GM21367 (cell line): ENCODE results near the gene NOL3.

Experiments
- ATAC-seq: cut with Tn5 transposase; IDR thresholded peaks from one replicate; pipeline ENCODE4 v1.9.1; 2021; ENCODE audit not compliant: unreplicated experiment

The NOL3 gene

GRCh38 chr16:67169642-67170167 lies 633 bp upstream of the NOL3 start:
- no peak for ATAC-seq

DNA sequence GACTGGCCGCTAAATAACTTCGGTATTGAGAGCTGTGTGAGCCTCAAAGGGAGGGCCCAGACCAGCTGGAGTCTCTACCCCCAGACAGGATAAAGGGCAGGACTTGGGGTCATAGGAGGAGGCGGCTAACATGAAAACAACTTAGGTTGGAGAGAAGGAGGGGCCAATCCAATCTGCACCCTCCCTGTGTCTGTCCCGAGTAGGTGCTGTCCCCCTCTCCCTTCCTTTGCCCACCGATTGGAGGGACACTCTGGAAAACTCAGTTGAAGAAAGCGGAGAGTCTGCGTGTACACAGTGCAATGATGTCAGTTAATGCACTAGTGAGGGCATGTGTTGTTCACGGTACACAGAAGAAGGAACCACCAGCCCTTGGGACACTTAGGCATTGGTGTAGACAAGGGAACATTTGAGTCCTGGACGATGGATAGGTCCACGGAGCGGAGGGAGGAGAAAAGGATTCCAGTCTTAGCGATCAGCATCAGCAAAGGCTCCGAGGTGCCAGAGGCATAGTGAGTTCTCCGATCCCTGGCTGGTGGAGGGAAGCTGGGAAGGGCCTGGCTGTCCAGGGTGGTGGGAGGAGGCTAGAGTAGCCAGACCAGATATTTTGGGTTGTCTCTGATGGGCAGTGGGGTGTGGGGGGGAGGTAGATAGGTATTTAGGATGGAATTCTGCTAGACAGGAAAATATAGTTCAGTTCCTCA lies 761 bp downstream of the NOL3 start:
- peak; percentile 1 for ATAC-seq

DNA sequence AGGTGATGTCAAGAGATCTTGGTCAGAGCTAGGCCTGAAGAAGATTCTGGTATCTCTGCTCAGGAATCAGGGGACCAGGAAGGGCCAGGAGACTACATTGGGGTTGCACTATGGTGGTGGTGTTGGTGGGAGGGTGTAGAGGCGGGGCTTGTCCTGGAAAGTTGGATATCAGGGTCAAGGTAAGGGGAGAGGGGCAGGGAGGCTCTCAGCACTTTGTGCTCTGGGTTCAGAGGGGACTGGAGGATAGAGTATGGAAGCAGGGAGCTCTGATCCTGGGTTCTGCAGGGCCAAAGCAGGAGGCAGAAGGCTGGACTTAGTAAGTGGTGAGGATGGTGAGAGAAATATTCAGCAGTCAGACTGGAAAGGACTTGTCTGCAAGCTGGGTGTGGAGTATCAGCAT lies 3.0 kb downstream of the NOL3 start:
- no peak for ATAC-seq

GRCh38 chr16:67173808-67174705 lies 3.7 kb downstream of the NOL3 start:
- peak; percentile 31 for ATAC-seq

GRCh38 chr16:67174706-67175231 lies 4.4 kb downstream of the NOL3 start:
- ATAC-seq, result no peak

DNA sequence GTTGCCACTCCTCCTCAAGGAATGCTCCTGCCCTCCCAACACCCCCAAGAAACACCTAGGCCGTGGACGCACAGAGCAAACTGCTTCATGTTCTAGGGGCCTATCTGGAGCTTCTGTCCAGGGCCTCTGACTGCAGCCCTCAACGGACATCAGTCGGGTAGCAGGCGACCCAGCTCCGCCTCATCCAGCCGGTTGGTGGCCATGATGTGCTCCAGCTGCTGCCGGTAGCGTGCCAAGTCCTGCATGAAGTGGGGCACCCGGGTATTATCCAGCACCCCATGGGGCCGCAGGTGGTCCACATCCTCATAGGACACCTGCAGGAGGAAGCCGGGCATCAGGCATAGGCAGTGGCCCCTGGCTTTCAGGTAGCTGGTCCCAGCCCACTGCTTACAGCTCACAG lies 6.3 kb downstream of the NOL3 start:
- ATAC-seq, result no peak

DNA sequence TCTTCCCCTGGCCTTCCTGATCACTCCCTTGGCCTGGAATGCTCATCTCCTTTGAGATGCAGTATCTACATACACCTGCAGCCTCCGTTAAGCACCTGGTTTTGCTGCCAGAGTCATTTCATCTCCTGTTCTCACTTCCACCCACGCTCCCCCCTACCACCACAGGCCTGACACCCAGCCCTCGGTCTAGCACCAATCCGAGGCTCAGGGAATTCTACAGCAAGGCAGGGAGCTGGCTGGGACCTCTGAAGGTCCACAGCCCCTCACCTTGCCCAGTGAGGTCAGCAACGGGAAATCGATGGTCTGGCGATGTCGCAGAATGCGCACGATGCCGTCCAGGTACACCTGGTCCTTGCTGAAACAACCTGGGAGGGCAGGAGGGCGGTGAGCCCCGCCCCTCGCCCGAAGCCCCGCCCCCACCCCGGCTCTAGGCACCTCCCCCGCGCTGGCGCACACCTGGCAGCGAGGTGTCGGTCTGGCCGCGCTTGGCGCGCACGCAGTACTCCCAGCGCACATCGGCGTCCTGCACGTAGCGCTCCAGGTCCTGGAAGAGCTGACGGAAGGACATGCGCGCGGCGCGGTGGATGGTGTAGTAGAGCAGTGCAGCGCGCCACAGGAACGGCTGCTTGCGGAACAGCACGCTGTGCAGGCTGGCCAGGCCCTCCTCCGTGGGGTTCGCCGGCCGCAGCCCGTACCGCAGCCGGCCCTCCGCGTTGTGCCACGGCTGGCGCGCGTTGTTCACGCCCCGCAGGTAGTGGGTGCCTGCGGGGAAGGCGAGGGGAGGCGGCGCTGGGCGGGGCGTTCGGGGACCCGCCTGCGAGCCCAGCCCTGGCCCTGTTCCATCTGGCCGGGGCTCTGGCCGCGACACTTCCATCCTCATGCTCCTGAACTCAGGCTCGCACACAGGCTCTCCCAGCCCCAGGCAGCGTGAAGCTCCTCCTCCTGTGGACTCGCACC lies 7.7 kb downstream of the NOL3 start:
- ATAC-seq, result no peak

- no peak for ATAC-seq
Measured at GRCh38 chr16:67179421-67180080, 9.2 kb downstream of the NOL3 start.

DNA sequence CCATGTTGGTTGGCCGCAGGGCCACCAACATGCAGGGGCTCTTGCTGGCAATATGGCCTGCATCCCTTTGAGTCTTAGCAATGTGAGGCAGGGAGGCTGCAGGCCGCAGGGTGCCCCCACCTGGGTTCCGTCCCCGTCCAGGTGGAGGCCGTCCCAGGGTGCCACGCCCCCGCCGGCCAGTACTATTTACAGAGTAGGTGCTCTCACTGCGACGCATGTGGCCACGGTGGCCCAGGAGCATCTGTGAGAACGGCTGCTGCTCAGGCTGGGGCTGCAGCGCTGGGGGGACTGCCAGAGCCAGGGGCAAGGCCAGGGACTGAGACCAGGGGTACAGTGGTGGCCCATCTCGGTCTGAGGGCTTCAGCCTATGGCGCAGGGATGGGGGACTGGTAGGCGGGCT lies 9.8 kb downstream of the NOL3 start:
- no peak for ATAC-seq

DNA sequence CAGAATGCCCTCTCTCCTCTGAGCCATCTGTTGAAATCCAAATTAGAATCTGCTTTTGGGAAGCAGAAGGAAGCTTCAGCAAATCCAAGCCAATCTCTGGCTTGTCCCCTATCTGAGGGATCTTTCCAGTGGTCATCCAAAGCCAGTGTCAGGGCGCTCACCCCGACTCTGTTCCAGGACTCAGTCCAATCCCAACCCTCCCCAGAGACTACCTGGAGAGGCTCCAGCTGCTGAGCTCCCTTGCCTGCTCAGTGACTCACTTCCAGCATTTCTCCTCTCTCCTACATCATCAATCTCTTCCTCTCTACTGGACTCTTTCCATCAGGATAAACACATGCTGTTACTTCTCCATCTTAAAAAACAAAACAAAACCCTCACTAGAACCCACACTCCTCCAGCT lies 11.0 kb downstream of the NOL3 start:
- no peak for ATAC-seq

GRCh38 chr16:67182288-67182687 lies 11.9 kb downstream of the NOL3 start:
- no peak for ATAC-seq

DNA sequence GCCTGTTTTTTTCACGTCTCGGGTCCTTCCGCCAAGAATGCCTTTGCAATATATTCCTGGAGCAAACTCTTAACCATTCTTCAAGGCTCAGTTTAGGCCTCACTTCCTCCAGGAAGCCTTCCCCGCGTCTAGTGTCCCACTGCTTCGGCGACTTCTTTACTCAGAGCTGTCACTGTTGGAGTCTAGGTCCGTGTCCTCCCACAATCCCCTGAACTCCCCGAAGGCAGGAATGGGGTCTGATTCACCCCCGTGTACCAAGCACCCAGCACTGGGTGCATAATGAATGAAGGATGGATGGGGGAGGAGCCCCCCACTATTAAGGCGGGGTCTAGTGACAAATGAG lies 12.9 kb downstream of the NOL3 start:
- ATAC-seq, result no peak

DNA sequence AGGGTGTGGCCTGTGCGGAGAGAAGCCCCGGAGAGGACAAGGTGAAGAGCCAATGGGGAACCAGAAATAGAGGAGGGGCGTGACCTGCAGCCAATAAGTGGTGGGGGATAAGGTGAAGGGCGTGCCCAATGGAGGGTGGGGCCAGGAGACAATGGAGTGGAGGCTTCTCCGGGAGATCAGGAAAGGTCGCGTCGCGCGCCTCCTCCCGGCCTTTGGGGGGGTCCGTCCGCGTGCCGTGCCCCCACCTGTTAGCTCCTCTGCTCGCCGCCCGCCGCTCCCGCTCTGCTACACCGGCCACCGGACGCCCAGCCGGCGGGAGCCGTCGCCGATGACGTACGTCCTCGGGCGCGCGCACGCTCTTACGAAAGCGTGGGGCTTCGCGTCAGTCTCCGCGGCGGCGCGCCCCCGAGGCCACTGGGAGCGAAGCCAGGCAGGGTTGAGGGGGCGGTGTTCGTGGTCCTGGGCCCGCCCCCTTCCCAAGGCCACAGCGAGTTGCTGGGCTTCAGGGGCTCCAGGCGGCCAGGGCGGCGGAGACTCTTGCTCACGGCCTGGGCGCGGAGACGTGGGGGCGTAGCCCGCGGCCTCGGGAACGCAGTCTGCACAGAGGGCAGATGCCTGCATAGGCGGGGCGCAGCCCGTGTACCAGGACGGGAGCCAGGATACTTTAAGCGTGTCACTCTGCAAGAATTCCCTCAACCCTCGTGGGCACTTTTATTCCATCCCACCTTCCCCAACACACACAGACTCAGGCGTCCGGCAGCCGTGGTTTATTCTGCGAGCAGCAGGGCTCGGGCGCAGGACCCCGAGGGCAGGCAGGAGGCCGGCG lies 13.5 kb downstream of the NOL3 start, which contains the start of gene MATCAP1:
Gene MATCAP1, minus strand, starts transcription at position 337 of the 826 bp plus-strand sequence. CDS start 3,353 bp downstream, outside the sequence.
- ATAC-seq, result peak; percentile 79

- no peak for ATAC-seq
Measured at GRCh38 chr16:67184453-67184994, 14.2 kb downstream of the NOL3 start.

- ATAC-seq, result no peak
Measured at GRCh38 chr16:67184995-67185650, 14.8 kb downstream of the NOL3 start.

DNA sequence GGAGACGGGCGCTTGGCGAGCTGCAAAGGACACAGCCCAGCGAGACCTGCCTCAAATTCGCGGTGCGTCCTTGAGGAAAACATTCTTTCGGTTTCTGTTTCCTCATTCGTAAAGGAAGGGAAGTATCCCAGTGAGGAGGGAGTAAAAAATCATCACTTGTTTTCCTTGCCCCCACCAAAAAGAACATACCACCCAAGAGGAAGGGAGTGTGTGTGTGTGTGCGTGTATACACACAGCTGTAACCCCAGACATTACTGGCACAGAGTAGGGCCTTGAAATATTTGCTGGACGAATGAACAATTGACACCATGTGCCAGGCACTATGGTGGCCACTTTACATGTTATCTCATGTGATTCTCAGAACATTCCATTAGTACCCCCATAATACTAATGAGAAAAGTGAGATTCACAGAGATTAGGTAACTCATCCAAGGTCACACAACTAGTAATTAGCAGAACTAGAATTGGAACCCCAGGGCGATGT lies 15.4 kb downstream of the NOL3 start:
- no peak for ATAC-seq

DNA sequence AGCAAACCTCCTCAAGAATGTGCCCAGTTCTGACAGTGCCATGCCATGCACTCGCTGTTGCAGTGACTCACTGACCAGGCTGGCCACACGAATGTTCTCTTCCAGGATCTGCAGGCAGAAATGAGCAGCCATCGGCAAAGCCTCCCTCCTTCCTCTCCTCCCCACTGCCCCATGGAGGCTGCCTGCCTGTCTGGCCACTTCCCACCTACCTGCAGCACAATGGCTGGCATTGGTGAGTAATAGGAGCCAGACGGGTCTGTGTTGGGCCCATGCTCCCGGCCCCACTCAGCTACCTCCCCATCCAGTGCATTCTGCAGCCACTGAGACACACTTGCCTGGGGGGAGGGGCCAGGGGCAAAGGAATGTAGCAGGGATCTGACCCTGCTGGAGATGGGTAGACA lies 16.2 kb downstream of the NOL3 start:
- no peak for ATAC-seq

DNA sequence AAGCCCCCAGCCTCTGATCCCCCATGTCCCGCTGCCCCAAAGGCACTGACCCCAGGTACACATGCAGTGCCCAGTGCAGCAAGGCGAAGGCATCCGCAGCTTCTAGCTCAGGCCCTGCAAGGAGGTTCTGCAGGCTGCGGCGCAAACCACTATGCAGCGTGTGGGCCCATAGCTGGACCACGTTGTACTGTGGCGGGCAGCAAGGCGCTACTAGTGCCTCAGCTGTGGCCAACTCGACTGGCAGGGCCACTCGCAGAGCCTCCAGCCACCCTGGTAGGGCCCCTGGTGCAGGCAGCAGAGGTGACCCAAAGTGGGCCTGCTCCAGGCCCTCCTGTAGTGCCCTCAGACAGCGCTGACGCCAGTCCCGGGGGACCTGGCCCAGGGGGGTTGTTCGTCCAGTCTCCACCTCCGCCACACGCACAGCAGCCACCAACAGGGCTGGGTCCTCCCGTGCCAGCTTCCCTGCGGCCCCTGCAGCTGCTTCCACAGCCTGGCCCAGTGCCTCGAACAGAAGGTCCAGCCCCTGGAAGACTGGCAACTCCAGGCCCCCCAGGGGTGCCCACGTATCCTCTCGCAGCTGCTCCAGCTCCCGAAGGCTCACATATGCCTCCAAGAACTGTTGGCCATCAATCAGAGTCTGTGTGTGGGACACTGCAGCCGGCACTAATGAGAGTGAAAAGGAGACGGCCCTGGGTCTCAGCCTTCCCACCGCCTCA lies 17.0 kb downstream of the NOL3 start:
- no peak for ATAC-seq
